OCI-LY7 (cell line): ENCODE measurements around the gene IGSF3.
"Not testable (repeated sequence)": the region's sequence is repeated elsewhere in the genome, so short reads cannot be mapped to it uniquely, and the experiment has no call there.

Experiments used
- EZH2phosphoT487 ChIP-seq: fragments of 200-600 bp; sonication (generic); IDR thresholded peaks from 2 replicates; pipeline ENCODE4 v1.6.1; 2018; ENCODE audit warnings: low read depth, borderline replicate concordance, mild to moderate bottlenecking, mixed run types, antibody characterized with exemption, low read length, moderate library complexity, mixed read lengths
- TF ChIP-seq, protein P1 (sequence below): fragments of 200-600 bp; sonication (generic); conservative IDR thresholded peaks from 2 replicates; pipeline ENCODE4 v1.5.1; 2014; ENCODE audit warnings: mild to moderate bottlenecking, antibody characterized with exemption, low read length, moderate library complexity, mixed read lengths

DNA sequence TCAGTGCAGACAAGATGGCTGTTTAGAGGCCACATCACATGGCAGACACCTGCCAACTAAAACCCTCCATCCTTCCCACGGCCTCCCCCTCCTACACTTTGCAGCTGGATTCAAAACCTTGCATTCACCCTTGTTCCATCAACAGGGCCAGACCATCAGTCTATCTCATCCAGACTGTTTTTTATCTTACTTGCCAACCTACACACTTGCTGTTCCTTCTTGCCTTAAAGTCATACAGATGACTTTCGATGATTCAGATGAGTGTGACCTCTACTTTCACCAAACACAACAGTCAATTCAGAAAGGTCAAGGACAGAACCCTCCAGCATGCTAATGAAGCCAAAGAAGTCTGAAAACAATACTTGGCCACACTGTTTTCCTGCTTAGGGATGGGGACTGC is 29.9 kb downstream of the IGSF3 start:
- TF ChIP-seq, protein P1, sequence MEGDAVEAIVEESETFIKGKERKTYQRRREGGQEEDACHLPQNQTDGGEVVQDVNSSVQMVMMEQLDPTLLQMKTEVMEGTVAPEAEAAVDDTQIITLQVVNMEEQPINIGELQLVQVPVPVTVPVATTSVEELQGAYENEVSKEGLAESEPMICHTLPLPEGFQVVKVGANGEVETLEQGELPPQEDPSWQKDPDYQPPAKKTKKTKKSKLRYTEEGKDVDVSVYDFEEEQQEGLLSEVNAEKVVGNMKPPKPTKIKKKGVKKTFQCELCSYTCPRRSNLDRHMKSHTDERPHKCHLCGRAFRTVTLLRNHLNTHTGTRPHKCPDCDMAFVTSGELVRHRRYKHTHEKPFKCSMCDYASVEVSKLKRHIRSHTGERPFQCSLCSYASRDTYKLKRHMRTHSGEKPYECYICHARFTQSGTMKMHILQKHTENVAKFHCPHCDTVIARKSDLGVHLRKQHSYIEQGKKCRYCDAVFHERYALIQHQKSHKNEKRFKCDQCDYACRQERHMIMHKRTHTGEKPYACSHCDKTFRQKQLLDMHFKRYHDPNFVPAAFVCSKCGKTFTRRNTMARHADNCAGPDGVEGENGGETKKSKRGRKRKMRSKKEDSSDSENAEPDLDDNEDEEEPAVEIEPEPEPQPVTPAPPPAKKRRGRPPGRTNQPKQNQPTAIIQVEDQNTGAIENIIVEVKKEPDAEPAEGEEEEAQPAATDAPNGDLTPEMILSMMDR = not testable (repeated sequence)
- TF ChIP-seq EZH2phosphoT487 = not testable (repeated sequence)
